GM12892 (cell line): Measurements from ENCODE around the gene ZNF581.

ENCODE experiments used
- DNase-seq: peaks from one replicate; pipeline ENCODE4 v3.0.0; 2011; ENCODE audit not compliant: insufficient read length
- FAIRE-seq: peaks from 2 replicates; lab custom pipeline; 2011; peaks lifted over from hg19 to GRCh38; lab: Jason Lieb, UNC
- POLR2A ChIP-seq: IDR thresholded peaks from 2 replicates; pipeline ENCODE4 v1.6.1; 2011; ENCODE audit warnings: low read depth, low read length, control low read depth
- POLR2AphosphoS5 ChIP-seq: IDR thresholded peaks from 2 replicates; pipeline ENCODE4 v1.6.1; 2011; ENCODE audit warnings: low read depth, low read length, control low read depth
- TAF1 ChIP-seq: IDR thresholded peaks from 2 replicates; pipeline ENCODE4 v1.6.1; 2011; ENCODE audit warnings: low read depth, mild to moderate bottlenecking, control low read depth, low read length, borderline replicate concordance

The ZNF581 gene

GRCh38 chr19:55661826-55662225 is 18.4 kb downstream of the ZNF581 start:
- DNase-seq: no peak
- TF ChIP-seq POLR2A (no peak), TAF1 (no peak), POLR2AphosphoS5 (no peak)
- FAIRE-seq: no peak

DNA sequence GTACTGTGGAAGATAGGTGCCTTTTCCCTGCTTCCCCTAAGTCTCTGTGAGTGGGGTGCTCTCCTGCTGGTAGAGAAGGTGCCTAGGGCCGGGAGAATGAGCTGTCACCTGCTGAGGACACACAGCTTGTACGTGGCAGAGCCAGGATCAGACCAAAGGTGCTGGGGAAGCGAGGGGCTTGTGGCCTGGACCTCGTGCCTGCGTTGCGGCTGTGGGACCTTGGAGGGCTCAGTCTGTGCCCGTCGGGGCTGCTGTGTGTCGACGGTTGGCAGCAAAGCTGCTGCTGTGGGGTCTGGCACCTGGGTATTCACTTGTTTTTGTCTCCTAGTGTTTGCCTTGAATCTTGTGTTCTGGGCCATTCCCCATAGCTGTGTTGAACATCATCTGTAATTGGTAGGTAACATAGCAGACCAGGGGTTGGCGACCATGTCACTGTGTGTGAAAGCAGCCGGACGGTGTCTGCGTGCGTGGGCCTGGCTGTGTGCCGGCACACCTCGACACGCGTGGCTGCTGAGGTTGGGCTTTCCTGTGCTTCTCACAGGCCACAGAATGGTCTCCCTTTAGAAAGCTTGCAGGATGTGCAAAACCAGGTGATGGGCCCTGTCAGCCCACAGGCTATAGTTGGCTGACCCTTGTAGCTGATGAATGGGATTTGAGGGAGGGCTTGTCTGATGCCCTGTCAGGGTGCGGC is 20.5 kb downstream of the ZNF581 start:
- DNase-seq (no peak), FAIRE-seq (no peak)

DNA sequence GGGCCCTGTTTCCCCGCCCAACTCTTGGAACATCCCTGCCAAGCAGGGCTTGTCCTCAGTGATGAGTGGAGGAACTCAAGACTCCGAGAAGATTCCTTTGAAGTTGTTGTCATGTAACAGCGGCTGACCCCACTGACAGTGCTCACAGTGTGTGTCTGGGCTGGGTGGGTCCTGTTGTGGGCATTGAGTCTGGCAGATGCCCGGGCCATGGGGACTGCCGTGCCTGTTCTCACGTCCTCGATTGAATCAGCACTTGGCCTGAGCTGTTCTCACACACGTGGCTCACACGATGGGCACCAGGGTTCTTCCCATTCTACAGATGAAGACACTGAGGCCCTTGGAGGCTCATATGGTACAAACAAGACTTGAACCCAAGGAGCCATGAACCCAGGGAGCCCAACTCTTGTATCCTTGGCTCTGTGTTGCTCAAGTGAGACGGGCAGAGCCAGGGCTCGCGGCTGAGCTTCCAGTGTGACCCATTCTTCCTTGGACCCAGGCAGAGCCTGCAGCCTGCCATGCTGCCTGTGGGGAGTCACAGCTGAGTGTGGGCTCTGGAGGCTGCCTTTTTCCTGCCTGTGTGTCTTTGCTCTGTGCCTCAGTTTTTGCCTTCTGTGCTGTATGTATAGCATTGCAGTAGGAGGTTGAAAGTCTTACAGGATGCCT is 23.0 kb downstream of the ZNF581 start:
- TF ChIP-seq TAF1 (no peak), POLR2A (peak; percentile 44; the same call in 1 of the 2 replicates), POLR2AphosphoS5 (peak; percentile 12; the same call in 1 of the 2 replicates)
- DNase-seq (no peak), FAIRE-seq (no peak)

More for the DNA sequence above, 20.5 kb downstream of the ZNF581 start:
- TF ChIP-seq POLR2A (no peak; the same call in 1 of the 2 replicates), TAF1 (no peak), POLR2AphosphoS5 (no peak; the same call in 1 of the 2 replicates)

DNA sequence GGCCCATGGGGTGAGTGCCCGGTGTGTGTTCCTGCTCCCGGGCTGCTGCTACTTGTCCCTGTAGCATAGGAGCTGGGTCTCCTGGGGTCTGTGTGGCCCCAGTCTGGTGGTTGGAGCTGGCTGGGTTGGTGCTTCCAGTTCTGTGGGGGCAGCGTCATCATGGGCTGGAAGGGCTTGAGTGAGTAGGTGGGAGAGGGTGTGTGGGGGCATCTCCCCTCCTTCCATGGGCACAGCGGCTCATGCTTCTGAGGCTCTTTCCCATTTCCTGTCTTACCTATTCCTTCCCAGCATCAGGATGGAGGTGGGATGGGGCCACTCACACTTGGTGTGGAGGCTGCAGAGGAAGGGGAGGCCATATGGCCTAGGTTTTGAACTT is 23.5 kb downstream of the ZNF581 start:
- TF ChIP-seq POLR2A (no peak; the same call in 1 of the 2 replicates), POLR2AphosphoS5 (no peak), TAF1 (no peak)
- FAIRE-seq: no peak

GRCh38 chr19:55667511-55667910 is 24.1 kb downstream of the ZNF581 start:
- TF ChIP-seq POLR2A: no peak
- no peak for TF ChIP-seq TAF1
- TF ChIP-seq POLR2AphosphoS5: no peak
- FAIRE-seq: no peak
- DNase-seq: no peak

More for the DNA sequence above, 23.5 kb downstream of the ZNF581 start:
- no peak for DNase-seq

GRCh38 chr19:55667958-55668357 is 24.5 kb downstream of the ZNF581 start:
- FAIRE-seq: no peak
- no peak for TF ChIP-seq POLR2A
- no peak for DNase-seq

DNA sequence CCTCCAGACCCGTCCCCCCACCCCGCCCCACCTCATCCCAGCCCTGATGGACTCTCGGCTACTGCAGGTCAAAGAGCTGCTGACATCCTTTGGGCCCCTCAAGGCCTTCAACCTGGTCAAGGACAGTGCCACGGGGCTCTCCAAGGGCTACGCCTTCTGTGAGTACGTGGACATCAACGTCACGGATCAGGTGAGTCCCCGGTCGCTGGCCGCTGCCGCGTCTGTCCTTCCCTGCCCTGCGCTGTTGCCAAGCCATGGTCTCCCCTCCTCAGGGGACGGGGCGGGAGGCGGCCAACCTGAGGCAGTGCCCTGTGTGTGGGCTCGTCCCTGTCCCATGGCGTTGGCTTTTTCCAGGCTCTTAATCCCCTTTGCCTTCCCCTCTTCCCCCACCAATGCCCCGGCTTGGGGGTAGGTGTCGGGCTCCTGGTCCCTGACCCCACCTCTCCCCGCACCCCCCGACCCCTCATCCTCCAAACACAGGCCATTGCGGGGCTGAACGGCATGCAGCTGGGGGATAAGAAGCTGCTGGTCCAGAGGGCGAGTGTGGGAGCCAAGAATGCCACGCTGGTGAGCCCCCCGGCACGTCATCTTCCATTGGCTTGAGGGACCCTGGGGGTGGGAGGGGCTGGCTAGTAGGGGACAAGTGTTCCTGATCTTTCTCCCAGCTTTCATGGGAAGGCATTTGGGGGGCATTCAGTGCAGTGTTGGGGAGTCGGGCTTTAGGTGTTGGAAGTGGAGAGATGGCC is 25.3 kb downstream of the ZNF581 start:
- no peak for DNase-seq

DNA sequence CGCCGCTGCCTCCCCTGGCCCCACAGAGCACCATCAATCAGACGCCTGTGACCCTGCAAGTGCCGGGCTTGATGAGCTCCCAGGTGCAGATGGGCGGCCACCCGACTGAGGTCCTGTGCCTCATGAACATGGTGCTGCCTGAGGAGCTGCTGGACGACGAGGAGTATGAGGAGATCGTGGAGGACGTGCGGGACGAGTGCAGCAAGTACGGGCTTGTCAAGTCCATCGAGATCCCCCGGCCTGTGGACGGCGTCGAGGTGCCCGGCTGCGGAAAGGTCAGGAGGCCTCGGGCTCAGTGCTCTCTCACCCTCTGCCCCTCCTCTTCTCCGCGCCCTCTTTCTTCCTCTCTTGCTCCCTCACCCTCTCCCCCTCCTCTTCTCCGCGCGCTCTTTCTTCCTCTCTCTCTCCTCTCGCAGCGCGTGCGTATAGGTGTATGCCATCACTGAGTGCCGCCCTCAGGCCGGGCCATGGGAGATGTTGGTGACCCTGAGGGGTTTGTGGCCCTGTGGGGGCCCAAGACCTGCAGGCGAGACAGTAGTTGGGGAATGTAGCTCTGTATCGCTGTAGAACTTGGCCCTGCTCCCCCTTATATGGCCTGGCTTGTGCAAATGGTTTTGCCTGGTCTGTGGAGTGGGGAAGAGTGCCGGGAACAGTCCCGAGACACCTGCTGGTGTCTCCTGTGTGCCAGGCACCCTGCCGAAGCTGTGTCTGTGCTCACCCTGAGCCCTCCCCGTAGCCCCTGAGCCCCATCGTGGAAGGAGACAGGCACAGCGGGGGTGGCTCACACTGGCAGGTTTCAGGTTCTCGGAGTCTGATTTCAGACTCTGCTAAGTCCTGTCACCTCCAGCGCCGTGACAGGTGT is 26.2 kb downstream of the ZNF581 start:
- no peak for FAIRE-seq
- no peak for DNase-seq
- TF ChIP-seq POLR2AphosphoS5 (peak; percentile 14; the same call in 1 of the 2 replicates), POLR2A (no peak)

More for the DNA sequence above, 25.3 kb downstream of the ZNF581 start:
- TF ChIP-seq TAF1 (no peak), POLR2AphosphoS5 (peak; percentile 1; the same call in 1 of the 2 replicates), POLR2A (0 out of 2 replicates have a peak, but pooled peaks have one; percentile 9)
- FAIRE-seq: no peak

DNA sequence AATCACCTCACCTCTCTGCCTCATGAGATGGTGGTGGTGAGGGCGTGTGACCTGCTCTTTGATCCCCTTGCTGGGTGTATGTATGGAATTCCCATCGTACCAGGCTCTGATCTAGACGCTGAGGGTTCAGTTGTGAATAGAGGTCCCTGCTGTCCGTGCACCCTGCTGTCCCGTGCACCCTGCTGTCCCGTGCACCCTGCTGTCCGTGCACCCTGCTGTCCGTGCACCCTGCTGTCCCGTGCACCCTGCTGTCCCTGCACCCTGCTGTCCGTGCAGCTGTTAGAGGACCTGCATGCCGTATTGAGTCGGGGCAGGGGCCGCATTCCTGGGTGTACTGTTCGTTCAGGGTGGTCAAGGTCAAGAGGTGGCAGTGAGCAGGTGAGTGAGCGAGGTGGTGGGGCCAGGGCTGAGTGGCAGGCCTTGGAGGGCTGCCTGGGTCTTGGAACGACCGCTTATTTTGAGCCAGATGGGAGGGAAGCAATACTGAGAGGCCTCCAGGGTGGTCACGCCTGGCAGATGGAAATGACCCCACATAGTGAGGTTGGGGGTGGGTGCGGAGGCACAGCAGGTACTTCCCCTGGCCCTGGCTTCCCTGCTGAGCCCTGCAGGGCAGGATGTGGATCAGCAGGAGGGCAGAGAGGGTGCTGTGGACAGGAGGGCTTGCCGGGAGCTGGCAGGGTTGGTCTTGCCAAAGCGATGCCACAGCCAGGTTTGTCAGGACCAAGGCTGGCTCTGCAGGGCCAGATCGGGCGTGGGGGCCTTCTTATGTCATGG is 27.0 kb downstream of the ZNF581 start:
- FAIRE-seq (peak; percentile 73), DNase-seq (no peak)
- TF ChIP-seq TAF1 (no peak), POLR2A (no peak), POLR2AphosphoS5 (no peak; the same call in 1 of the 2 replicates)

DNA sequence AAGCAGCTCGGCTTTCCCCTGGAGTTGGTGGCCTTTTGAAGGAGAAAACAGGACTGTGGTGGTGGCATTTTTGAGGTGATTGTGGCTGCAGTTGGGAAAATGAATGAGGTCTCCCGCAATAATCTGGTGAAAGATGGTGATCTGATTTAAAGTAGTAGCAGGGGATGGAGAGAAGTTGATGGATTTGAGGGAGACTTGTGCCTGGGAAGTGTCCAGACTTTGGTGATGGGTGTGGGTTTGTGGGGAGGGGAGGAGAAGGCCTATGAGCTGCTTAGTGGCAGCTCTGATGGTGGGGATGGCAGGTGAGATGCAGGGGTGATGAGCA is 27.6 kb downstream of the ZNF581 start:
- FAIRE-seq (no peak), DNase-seq (no peak)
- TF ChIP-seq POLR2AphosphoS5 (no peak), TAF1 (no peak), POLR2A (no peak)
